CMK (cell line): ENCODE results near the gene TUB.

Experiments used
- DNase-seq: peaks from one replicate; pipeline ENCODE4 v3.0.0-alpha.2; 2010; ENCODE audit warnings: low read depth

TUB gene

GRCh38 chr11:8080674-8081590, at the start of gene TUB:
Gene TUB (plus strand): TSS chr11:8081211. CDS start chr11:8081511, 300 bp downstream.
- DNase-seq = no peak

GRCh38 chr11:8031248-8032115, 49.5 kb upstream of the TUB start:
- no peak for DNase-seq

- DNase-seq = no peak
Measured at GRCh38 chr11:8032122-8032521, 48.9 kb upstream of the TUB start.

DNA sequence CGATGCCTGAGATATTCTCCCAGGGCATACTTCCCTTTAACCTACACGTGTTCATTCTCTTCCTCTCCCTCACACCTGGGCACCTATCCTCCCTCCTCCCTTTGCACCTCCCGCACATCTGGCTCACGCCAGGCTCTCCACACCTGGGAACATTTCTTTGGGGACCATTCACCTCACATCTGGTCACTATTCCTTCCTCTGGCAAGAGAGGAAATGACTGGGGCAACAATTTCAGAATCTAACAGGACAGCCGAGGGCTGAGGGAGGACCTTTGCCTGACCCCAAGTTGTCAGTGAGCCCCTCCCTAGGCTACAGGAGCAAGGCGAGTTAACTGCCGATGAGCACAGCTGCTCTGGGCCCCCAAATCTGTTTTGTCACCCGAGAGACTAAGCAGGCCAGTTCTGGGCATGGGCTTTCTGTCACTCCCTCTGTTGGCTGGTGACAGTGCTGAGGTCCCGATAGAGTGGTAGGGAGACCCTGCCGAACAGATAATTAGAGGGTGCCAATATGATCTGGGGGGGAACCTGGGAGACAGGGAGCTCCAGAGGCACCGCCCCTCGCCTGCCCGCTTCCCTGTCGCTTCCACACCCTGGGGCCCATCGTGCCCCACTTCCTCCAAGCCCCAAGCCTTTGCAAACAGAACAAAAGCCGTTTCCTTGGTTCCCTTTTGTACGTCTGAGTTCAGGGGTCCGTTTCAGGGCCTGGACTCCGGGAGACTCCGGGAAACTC, 48.3 kb upstream of the TUB start:
- no peak for DNase-seq

GRCh38 chr11:8033305-8034105, 47.5 kb upstream of the TUB start:
- peak; percentile 50 for DNase-seq

DNA sequence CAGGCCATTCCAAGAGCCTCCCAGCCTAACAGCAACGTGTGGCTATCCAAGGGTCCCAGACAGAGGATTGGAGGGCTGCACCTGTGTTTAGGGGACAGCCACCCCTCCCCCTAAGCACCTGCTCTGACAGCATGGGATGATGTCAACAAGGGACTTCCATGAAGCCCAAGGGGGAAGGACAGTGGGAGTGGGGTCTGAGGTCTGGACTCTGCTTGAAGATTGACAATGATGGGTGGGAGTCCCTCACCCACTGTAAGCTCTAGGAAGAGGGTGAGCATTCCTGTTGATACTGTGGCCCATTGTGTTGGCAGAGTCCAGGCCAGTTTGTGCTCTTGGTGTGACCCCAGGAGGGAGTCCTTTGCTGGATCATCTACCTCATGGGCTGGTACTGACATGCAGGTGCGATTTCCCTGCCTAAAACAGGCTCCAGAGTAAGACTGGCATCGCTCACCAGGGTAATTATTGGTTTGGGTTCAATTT, 46.9 kb upstream of the TUB start:
- no peak for DNase-seq

DNA sequence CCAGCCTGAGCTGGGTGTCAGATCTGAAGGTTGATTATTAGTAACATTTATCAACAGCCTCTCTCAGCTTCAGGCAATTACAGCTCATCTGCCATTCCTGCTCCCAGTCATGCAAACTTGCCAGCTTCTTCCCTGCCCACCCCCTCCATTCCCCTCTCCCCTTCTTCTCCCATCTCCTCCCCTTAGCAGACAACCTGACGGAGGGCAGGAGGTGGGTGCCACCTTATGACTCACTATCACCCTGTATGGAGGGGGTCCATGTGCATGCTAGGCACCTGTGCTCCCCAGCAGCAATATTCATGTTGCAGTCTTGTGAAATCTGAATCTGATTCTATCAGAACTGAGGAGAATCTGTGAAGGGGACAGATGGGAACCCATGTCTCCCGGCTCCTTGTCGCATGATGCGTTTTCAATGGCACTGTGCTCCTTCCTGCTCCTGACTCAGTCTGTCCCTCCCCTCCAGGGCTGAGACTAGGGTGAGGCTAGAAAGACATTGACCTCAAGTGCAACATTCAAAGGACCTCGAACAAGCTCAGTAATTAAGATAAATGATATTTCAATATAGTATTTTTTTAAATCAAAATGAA, 46.3 kb upstream of the TUB start:
- DNase-seq = no peak

DNA sequence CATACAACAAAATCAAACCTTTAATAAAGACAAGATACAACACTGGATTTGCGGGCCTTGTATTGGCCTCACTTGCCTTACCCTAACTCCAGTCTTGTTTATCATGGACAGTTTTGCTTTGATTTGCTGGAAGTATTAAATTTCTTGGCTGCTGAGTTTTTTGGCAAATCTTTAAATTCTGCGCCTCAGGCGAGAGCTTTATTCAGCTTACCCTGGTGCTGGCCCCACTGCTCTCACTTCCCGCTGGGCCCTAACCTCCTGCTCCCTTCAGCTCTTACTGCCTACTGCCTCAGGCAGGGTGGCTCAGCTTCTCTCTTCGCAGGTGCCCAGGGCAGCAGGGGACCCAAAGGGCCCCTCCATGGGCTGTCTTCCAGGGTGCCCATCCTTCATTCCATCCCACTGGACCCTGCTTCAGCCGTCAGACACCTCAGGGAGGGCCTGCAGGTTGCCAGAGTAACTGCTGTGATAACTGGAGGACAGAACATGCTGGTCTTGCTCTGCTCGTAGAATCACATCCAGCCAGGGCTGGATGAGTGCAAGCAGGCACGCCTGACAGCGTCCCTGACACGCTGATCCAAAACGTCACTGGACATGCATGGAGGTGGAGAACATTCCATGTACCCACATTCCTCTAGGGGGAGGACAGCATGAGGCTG, 45.7 kb upstream of the TUB start:
- DNase-seq = no peak

DNA sequence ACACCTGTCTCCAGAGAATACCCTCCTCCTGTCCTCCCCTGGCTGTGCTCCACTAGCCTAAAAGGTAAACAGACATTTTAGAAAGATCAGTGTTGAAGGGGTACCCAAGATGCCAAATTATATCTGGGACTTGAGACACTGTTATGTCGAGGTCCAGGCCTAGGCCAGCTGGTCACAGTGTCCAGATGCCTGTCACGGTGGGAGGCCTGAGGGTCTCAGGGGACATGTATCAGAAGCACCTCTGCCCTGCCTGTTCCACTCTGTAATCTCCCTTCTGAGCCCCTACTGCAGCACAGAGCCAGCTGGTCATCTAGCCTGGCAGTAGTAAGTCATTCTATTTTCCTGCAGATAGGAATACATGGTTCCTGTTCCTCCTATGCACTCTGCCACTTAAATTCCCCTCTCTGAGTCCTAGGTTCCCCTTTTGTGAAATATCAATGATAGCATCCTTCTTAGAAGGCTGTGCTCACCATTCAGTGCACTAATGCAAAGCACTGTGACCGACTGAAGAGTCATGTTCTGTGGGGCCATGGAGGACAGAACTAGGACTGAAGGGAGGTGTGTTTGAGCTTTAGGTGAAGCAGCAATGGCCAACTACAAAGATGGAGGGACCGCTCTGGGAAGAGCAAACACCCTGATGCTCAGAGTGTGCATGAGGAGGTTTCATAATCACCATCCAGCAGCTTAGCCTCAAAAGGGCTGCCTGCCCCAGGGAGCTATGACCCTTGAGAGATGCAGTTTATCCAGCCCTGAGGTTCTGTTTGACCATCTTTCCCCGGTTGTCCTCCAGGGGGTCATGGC, 44.8 kb upstream of the TUB start:
- no peak for DNase-seq

GRCh38 chr11:8036986-8037385, 44.0 kb upstream of the TUB start:
- no peak for DNase-seq

- DNase-seq = no peak
Measured at GRCh38 chr11:8038393-8038792, 42.6 kb upstream of the TUB start.

DNA sequence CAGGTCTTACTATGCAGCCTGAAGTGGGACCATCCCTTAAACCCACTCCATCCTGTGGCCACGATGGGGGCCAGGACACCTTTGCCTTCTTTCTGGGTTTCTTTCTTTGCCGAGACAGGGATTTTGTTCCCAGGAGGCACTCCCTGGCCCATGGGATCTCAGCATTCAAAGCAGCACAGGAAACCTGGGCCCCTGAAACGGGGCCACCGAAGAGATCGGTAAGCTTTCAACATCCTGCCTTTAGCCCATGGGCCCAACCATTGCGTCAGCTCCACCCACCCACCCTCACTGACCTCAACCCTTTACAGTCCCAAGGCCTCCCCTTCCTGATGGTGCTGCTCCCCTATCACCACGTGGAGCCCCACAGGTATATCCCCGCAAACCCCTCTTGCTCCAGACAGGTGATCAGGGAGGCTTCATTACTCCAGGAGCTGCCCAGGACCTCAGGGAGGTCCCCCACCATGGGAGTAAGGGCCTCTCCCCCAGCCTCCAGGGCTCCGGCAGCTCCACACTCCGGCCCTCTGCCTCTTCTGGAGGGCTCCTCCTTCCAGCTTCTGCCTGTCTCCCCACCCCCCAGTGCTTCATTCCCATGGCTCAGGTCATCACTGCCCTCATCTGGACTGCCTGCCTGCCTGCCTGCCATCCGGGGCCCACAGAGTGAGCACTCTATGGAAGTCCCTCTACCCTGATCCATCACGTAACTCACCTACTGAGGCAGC, 42.0 kb upstream of the TUB start:
- DNase-seq = no peak

DNA sequence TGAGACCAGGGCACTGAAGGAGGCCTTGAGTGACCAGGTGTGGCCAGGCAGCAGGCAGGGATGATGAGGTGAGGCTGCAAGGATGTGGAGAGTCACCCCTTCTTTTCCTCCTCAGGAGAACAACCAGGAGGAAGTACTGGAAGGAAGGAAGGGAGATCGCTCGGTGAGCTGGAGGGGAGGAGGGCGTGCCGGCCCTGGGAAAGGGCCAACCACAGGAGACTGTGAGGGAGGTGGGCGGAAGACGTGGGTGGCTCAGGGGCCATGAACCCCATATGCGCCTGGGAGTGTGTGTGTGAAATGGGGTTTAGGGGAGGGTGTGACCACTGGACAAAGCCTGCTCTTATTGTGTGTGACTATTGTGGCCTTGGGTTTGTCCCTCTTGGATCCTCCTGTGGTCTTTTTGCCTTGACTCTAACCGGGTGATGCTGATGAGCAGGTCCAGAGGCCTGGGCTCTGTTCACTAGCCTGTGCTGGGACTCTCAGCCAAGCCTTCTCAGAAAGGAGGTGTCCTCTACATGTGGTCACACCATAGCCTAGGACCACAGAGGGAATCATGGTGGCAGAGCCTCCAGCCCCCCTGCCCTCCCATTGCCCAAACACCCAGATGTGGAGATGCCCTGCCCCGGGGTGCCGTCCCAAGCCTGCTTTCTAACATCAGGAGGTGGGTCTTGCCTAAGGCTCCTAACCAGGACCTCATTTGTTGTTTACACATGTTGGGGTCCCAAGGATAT, 41.3 kb upstream of the TUB start:
- DNase-seq = no peak

DNA sequence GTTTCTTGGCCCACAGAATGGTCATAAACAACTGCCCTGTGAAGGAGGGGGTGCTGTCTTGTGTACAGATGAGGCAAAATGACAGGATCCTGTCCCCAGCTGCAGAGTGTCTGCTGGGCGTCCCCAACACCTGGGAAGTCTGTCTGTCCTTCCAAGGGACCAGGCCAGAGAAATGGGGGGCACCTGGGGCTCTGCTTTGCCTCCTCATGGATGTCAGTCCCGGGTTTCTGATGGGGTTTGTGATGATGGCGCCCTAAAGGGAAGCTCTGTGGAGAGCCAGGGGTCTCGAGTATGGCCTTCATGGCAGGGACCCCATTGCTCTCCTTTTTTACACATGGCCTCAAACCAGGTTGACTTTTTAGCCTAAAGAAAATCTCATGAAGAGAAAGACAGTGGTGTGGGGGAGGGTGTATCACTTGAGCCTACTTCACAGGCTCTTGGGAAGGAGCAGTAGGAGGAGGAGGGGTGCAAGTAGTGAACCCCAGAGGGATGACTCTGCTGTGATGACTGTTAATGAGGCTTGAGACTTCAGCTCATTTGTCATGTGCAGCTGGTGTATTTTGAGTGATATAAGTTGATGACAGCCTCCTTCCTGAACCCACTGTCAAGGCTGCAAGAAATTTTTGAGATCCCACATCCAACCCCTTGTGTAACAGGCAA, 40.6 kb upstream of the TUB start:
- DNase-seq = no peak

DNA sequence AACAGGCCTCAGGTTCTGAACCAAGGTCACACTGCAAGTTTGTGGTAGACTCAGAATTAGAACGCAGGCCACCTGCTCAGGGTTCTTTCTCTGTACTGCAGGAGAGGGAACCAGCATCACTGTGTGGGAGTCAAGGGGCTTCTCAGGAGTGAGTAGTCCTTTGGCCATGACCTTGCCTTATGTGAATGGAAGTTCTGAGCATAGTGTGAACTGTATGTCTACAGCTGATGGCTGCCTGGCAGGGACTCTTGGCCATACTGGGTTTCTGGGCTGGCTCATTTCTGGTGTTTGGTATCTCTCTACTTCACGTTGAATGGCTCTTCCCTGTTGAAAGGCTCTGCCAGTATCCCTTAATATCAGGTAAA, 40.1 kb upstream of the TUB start:
- DNase-seq = no peak

DNA sequence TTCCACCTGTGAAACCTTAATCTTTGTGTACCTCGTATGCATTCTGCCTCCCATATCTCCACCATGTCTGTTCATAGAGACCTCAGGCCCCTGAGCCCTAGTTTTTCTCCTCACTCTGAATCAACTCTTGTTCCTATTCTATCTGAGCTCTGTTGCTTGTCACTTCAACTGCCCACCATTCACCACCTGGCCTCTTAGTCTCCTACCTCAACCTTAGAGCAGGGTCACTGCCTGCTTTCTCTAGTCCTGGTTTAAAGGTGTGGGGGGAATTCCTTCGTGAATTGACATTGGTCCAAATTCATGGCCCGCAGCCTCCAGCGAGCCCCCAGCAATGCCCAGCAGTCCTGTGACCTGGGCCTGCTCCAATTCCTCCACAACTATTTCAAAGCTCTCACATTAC, 39.4 kb upstream of the TUB start:
- DNase-seq = no peak

DNA sequence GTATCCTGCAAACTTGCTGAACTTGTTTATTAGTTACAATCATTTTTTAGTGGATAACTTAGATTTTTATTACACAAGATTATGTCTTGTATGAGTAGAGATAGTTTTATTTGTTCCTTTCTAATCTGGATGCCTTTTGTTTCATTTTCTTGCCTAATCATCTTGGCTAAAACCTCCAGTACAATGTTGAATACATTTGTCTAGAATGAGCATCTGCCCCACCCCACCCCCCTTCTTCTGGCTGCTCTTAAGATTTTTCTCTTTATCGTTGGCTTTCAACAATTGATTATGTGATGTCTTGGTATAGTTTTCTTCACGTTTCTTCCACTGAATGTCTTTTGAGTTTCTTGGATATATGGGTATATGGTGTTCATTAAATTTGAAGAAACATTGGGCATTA, 37.3 kb upstream of the TUB start:
- no peak for DNase-seq

DNA sequence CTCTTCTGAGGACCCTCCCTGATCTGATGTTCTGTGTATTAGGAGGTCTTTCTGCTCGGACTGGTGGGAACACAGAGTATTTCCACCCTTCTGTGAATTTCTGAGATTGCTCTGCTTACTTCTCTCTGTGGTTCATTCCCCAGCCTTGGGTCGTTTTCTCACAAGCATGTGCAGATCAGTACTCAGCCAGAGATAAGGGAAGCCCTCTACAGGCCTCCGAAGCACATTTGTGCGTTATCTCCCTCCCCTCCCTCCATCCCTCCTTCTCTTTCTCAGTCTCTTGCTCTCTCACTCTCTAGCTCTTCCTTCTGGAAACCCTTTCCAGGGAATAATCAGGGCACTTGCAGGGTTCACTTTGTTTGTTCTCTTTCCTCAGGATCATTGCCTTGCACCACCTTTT, 35.2 kb upstream of the TUB start:
- DNase-seq = no peak
